ENCODE results near the gene GAGE1.

GRCh38 chrX:49656533-49656932, 57.7 kb downstream of the GAGE1 start:
- no peak for TF ChIP-seq CTCF (IDR thresholded peaks at IDR 0.05)
- no peak for TF ChIP-seq POLR2A (IDR thresholded peaks at IDR 0.05)
